Fibroblast of upper back skin (primary cell): ENCODE measurements around the gene ADGRL3.
"Not testable (repeated sequence)": the region's sequence is repeated elsewhere in the genome, so short reads cannot be mapped to it uniquely, and the experiment has no call there.

Experiments
- DNase-seq: peaks from one replicate; pipeline ENCODE4 v3.0.0-alpha.2; 2013

Gene ADGRL3

DNA sequence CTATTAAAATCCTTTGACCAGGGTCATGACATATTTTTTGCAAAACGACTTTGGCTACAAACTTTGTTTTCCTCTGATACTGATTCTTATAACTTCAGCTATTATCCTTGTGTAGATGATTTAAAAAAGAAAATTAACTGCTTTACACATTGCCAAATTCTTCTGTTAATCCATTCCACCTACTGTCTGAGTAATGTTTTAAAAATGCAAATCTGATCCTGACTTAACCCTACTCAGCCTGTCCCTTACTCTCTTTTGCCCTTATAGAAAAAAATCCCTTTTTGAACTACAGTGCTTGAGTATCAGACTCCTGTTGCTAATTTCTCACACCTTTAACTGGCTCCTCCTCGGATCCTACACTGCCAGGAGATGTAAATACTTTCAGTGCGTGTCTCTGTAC, 723.1 kb downstream of the ADGRL3 start:
- no peak for DNase-seq

DNA sequence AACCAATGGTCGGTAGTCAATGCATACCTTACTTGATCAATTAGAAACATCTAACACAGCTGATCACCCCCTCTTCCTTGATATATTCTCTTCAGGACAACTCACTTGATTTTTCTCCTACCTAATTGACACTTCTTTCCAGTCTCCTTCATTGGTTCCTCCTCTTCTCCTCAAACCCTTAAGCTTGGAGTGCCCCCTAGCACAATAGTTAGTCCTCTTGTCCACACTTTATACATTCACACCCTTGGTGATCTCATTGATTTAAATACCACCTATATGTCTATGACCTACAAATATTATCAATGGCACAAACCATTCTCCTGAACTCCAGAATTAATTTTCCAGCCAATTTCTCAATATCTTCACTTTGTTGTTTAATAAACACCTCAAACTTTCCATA, 724.0 kb downstream of the ADGRL3 start:
- no peak for DNase-seq

DNA sequence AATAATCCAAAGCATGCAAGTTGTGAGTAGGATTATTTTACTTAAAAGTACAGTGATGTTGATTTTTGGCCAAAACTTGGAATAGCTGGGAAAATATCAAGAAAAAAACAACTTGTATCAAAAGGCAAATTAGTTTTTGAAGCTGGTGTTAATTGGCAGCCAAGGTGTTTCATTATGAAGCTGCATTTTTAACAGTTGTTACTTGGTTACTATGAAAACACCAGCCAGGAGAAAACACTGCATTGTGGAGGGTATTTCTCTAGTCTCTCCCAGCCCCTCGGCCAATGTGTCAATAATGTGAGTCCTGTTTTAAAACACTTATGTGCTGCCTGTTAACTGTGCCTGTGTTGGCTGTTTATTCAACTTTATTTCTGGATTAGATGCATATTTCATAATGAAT, 733.4 kb downstream of the ADGRL3 start:
- DNase-seq = no peak

DNA sequence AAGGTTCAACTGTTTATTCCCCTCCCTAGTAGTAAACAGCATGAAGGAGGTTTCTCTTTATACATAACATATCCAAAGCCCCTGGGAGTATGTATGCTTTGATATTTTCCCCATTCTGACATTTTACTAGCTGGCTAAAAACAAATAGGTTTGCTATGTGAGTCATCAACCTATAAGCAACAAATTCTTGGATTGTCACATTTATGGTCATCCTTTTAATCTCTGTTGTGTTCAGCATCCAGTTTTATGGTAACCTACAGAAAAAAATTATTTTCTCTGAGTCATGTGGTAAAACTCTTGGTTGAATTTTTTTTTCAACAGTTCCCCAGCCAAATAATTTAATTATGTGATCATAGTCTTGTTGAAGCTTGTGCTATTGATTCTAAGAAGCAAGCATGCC, 734.1 kb downstream of the ADGRL3 start:
- no peak for DNase-seq

- DNase-seq = no peak
Measured at GRCh38 chr4:61938250-61938846, 738.2 kb downstream of the ADGRL3 start.

GRCh38 chr4:61950625-61951024, 750.5 kb downstream of the ADGRL3 start:
- DNase-seq = no peak

- DNase-seq = peak; percentile 18
Measured at GRCh38 chr4:61953386-61953785, 753.3 kb downstream of the ADGRL3 start.

GRCh38 chr4:61958591-61958990, 758.5 kb downstream of the ADGRL3 start:
- DNase-seq = no peak

DNA sequence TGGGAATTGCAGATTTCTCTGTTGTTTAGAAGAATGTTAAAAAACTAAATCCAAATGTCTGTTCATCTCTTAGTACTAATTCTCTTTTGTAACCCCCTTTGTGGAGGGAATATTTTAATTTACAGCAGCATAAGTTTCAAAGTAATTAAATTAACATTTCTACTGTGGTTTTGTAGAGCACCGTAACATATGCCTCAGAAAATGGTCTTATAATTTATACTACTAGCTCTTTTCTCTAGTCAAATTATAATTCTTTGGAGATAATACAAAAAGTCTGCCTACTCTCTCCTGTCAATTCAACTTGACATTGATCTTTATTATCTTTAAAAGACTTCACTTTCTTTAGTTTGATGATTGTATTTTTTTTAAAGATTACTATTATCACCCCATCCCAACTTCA, 759.0 kb downstream of the ADGRL3 start:
- no peak for DNase-seq

GRCh38 chr4:61984260-61984909, 784.3 kb downstream of the ADGRL3 start:
- DNase-seq = no peak

- no peak for DNase-seq
Measured at GRCh38 chr4:61985426-61985825, 785.3 kb downstream of the ADGRL3 start.

DNA sequence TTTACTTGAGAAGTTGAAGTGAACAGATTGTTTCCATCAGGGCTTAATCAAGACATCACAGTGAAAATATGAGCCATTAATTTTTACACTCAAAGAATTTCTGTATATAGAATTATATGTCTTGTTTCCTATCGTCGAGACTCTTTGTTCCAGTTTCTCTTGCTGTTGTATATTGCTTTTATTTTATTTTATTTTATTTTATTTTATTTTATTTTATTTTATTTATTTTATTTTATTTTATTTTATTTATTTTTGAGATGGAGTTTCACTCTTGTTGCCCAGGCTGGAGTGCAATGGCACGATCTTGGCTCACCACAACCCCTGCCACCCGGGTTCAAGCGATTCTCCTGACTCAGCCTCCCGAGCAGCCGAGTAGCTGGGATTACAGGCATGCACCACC, 786.8 kb downstream of the ADGRL3 start:
- not testable (repeated sequence) for DNase-seq

- no peak for DNase-seq
Measured at GRCh38 chr4:61992351-61992750, 792.2 kb downstream of the ADGRL3 start.

DNA sequence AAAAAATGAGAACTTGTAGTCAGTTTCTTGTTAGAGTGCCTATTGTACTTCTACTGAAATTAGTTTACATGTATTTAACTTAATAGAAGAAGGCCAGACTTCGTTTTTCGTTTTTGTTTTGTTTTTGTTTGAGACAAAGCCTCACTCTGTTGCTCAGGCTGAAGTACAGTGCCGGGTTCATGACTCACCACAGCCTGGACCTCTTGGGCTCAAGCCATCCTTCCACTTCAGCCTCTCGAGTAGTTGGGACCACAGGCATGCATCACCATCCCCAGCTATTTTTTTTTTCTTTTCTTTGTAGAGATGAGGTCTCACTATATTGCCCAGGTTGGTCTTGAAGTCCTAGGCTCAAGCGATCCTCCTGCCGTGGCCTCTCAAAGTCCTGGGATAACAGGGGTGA, 793.9 kb downstream of the ADGRL3 start:
- DNase-seq = peak; percentile 71

DNA sequence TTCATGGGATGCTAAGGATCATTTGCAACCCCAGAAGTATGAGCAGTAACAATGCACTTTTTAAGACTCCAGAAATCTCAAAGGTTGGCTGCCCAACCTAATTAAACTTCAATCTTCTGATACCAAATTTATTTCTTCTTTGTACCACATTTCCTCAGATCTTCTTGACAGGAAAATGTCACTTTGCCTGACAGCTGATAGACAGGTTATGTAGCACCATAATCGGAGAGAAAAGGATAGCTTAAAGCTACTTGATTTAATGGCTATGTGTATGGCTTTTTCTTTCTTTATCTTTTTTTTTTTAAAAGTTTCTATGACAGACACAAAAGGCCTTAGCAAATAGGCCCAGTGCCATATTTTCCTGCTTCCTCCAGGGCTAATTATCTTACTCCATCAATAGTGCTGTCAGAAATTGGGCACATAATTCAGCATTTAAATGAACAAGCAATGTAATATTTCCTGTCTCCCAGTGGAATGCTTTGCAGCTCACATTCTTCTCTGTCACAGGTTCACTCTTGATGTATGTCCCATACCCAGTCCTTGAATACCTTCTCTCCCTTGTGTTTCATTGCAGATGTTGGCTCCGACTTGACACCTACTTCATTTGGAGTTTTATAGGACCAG, 795.7 kb downstream of the ADGRL3 start:
- peak; percentile 26 for DNase-seq

GRCh38 chr4:61996943-61997342, 796.8 kb downstream of the ADGRL3 start:
- DNase-seq = no peak

- no peak for DNase-seq
Measured at GRCh38 chr4:61997831-61998230, 797.7 kb downstream of the ADGRL3 start.

GRCh38 chr4:62003695-62004094, 803.6 kb downstream of the ADGRL3 start:
- DNase-seq = no peak

- DNase-seq = no peak
Measured at GRCh38 chr4:62004881-62005280, 804.8 kb downstream of the ADGRL3 start.

DNA sequence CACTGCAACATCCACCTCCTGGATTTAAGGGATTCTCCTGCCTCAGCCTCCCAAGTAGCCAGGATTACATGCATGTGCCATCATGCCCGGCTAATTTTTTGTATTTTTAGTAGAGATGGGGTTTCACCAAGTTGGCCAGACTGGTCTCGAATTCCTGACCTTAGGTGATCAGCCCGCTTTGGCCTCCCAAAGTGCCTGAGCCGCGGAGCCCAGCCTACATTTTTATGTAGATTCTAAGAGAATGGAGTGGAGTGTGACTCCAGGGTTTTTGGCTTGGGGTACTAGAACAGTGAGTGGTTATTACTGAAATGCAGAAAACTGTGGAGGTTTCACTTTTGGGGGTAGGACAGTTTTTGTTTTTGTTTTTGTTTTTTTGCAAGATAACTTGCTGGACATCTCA, 806.0 kb downstream of the ADGRL3 start:
- no peak for DNase-seq

- DNase-seq = peak; percentile 77
Measured at GRCh38 chr4:62015043-62015739, 815.1 kb downstream of the ADGRL3 start.

GRCh38 chr4:62018537-62018936, 818.4 kb downstream of the ADGRL3 start:
- no peak for DNase-seq

GRCh38 chr4:62023633-62024032, 823.5 kb downstream of the ADGRL3 start:
- DNase-seq = no peak

- no peak for DNase-seq
Measured at GRCh38 chr4:62028745-62029144, 828.6 kb downstream of the ADGRL3 start.
